Measurements from ENCODE around the gene ARGLU1. TPM values are rescaled to one million over a fixed set of nuclear protein-coding genes. Genes with fewer than 3 reads are reported as not detected.

The ARGLU1 gene
- polyA plus RNA-seq, 1 donor (not counting 4 experiments of a cell fraction or from before 2014, with no cell fraction given) = 96.8 TPM

DNA sequence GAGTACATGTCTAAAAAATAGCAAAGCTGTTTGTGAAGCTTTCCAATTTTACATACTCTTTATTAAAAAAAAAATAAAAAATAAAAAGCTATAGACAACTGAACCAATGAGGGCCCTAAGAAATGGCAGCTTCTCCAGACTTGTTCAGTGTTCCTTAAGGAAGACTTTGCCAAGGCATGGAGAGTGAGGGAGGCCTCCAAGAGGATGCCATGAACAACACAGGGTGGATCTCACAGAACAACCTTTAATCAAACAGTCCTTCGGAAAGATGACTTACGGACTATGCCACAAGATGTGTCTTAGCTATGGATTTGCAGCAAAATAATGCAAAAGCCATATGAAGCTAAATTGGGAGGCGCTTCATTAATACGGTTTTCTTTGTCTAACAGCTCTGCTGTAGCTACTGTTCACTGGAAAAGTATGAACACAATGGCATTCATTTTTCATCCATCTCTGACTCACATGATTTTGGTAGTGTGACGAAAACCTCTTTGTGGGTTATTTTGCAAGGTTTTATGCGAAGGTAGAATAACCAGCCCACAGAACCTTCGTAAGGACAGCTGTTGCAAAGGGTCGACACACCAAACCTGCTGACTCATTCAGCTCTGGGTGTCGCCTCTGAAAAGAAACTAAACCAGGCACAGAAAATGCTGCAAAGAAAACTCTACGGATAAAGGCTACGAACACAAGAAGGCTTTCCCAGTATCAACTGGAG, 60.2 kb downstream of the ARGLU1 start:
- peaks cover 28% of the 10 kb centered on the region for H3K4me1 ChIP-seq (ENCODE audit: control insufficient read depth, extremely low read depth, insufficient read depth, low read length)
- peaks cover 95% of the 10 kb centered on the region for H3K79me2 ChIP-seq (ENCODE audit: control insufficient read depth, insufficient read depth, low read length)
- H3K9me1 ChIP-seq (ENCODE audit: control insufficient read depth, extremely low read depth, insufficient read depth, low read length) = peaks cover 3% of the 10 kb centered on the region
- H3K36me3 ChIP-seq (ENCODE audit: control insufficient read depth in 2 of 2, extremely low read depth in 1 of 2, insufficient read depth in 2 of 2, low read length in 2 of 2) = peaks cover 17 to 33% of the 10 kb centered on the region in 2 experiments
- no peak overlapping the region for H2AFZ ChIP-seq (ENCODE audit: control insufficient read depth, low read length)
- DNase-seq (ENCODE audit: low read depth, low spot score) = peak; percentile 71
- no peaks in the 10 kb centered on the region for H3K9me3 ChIP-seq (ENCODE audit: control insufficient read depth, low read depth, low read length)
- H3K27me3 ChIP-seq (ENCODE audit: control insufficient read depth, extremely low read depth, insufficient read depth, low read length) = no peaks in the 10 kb centered on the region
- H3K4me2 ChIP-seq (ENCODE audit: control insufficient read depth, extremely low read depth, insufficient read depth, low read depth, low read length) = peak overlapping the region; percentile 69
- H3K9ac ChIP-seq (ENCODE audit: control insufficient read depth, extremely low read depth, insufficient read depth, low read length) = peak overlapping the region; percentile 45
- TF ChIP-seq EZH2 (IDR thresholded peaks at IDR 0.05; ENCODE audit: low read length) = no peak
- TF ChIP-seq, protein P1, sequence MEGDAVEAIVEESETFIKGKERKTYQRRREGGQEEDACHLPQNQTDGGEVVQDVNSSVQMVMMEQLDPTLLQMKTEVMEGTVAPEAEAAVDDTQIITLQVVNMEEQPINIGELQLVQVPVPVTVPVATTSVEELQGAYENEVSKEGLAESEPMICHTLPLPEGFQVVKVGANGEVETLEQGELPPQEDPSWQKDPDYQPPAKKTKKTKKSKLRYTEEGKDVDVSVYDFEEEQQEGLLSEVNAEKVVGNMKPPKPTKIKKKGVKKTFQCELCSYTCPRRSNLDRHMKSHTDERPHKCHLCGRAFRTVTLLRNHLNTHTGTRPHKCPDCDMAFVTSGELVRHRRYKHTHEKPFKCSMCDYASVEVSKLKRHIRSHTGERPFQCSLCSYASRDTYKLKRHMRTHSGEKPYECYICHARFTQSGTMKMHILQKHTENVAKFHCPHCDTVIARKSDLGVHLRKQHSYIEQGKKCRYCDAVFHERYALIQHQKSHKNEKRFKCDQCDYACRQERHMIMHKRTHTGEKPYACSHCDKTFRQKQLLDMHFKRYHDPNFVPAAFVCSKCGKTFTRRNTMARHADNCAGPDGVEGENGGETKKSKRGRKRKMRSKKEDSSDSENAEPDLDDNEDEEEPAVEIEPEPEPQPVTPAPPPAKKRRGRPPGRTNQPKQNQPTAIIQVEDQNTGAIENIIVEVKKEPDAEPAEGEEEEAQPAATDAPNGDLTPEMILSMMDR (optimal IDR thresholded peaks at IDR 0.05 in 1 of 3, IDR thresholded peaks at IDR 0.05 in 1 of 3, conservative IDR thresholded peaks at IDR 0.05 in 1 of 3; ENCODE audit: extremely low read depth in 1 of 3, insufficient read depth in 2 of 3, low read length in 3 of 3) = no peak
- no peaks in the 10 kb centered on the region for H4K20me1 ChIP-seq (ENCODE audit: control insufficient read depth, extremely low read depth, insufficient read depth, low read length)
- H3K27ac ChIP-seq (ENCODE audit: control insufficient read depth, insufficient read depth, low read length) = peak overlapping the region; percentile 78
- dilution Hi-C loops (cut with MboI; ENCODE audit: extremely low pct_ligation_motif_present, low sequenced_read_pairs) = no loop called here
- FAIRE-seq = peak; percentile 95
- H3K4me3 ChIP-seq (ENCODE audit: control insufficient read depth in 2 of 3, extremely low read depth in 1 of 3, insufficient read depth in 2 of 3, low read depth in 1 of 3, low read length in 3 of 3) = peak overlapping the region in 2 of 3 experiments; percentile 24 to 30

DNA sequence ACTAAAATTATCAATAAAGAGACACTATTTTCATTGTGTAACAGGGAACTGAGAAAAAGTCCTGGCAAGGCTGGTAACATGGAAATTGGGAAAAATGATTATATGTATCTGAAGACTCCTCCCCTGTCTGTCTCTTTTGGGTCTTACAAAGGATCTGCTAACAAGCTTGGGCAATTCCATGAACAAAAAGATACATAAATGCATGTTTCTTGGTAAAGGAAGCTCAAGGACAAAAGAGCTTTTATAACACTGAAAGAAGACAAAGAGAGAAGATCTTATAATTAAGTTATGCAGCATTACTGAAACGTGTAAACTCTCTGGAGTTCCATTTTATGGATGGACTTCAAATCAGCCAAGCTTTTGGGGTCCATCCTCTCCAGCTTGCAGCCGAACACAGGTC, 61.7 kb downstream of the ARGLU1 start:
- Histone ChIP-seq H3K79me2 (ENCODE audit: control insufficient read depth, insufficient read depth, low read length) (peaks cover 97% of the 10 kb centered on the region), H3K4me3 (ENCODE audit: control insufficient read depth in 2 of 3, extremely low read depth in 1 of 3, insufficient read depth in 2 of 3, low read depth in 1 of 3, low read length in 3 of 3) (no peak overlapping the region), H3K36me3 (ENCODE audit: control insufficient read depth in 2 of 2, extremely low read depth in 1 of 2, insufficient read depth in 2 of 2, low read length in 2 of 2) (peaks cover 19 to 30% of the 10 kb centered on the region in 2 experiments), H3K9me1 (ENCODE audit: control insufficient read depth, extremely low read depth, insufficient read depth, low read length) (peaks cover 3% of the 10 kb centered on the region), H3K9me3 (ENCODE audit: control insufficient read depth, low read depth, low read length) (no peaks in the 10 kb centered on the region), H3K27ac (ENCODE audit: control insufficient read depth, insufficient read depth, low read length) (peak overlapping the region; percentile 1), H3K4me1 (ENCODE audit: control insufficient read depth, extremely low read depth, insufficient read depth, low read length) (peaks cover 26% of the 10 kb centered on the region), H4K20me1 (ENCODE audit: control insufficient read depth, extremely low read depth, insufficient read depth, low read length) (no peaks in the 10 kb centered on the region), H3K4me2 (ENCODE audit: control insufficient read depth, extremely low read depth, insufficient read depth, low read depth, low read length) (no peak overlapping the region), H3K27me3 (ENCODE audit: control insufficient read depth, extremely low read depth, insufficient read depth, low read length) (no peaks in the 10 kb centered on the region), H2AFZ (ENCODE audit: control insufficient read depth, low read length) (no peak overlapping the region), H3K9ac (ENCODE audit: control insufficient read depth, extremely low read depth, insufficient read depth, low read length) (no peak overlapping the region)
- dilution Hi-C loops (cut with MboI; ENCODE audit: extremely low pct_ligation_motif_present, low sequenced_read_pairs) = no loop called here
- FAIRE-seq (no peak), DNase-seq (ENCODE audit: low read depth, low spot score) (no peak)
- no peak for TF ChIP-seq EZH2 (IDR thresholded peaks at IDR 0.05; ENCODE audit: low read length)
- TF ChIP-seq, protein P1 (optimal IDR thresholded peaks at IDR 0.05 in 1 of 3, IDR thresholded peaks at IDR 0.05 in 1 of 3, conservative IDR thresholded peaks at IDR 0.05 in 1 of 3; ENCODE audit: extremely low read depth in 1 of 3, insufficient read depth in 2 of 3, low read length in 3 of 3) = no peak
